ENCODE results near the gene PTPN23.

DNA sequence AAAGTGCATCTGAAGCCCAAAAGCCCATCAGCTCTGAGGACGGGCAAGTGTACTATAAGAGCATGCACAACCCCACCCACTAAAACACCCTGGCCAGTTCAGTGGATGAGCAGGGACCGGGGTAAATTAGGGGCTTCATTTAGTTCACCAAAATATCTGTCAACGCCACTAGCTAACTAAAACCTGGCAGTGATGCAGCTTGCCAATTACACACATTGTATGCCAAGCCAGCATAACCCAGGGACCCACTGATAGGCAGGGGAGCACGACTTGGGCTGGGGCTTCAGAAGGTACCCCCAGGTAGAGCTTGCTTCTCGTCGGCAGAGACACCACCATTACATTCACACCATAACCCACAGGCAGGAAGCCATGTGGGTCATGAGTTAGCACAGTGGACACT lies 47.0 kb downstream of the PTPN23 start:
- TF ChIP-seq, protein P1, sequence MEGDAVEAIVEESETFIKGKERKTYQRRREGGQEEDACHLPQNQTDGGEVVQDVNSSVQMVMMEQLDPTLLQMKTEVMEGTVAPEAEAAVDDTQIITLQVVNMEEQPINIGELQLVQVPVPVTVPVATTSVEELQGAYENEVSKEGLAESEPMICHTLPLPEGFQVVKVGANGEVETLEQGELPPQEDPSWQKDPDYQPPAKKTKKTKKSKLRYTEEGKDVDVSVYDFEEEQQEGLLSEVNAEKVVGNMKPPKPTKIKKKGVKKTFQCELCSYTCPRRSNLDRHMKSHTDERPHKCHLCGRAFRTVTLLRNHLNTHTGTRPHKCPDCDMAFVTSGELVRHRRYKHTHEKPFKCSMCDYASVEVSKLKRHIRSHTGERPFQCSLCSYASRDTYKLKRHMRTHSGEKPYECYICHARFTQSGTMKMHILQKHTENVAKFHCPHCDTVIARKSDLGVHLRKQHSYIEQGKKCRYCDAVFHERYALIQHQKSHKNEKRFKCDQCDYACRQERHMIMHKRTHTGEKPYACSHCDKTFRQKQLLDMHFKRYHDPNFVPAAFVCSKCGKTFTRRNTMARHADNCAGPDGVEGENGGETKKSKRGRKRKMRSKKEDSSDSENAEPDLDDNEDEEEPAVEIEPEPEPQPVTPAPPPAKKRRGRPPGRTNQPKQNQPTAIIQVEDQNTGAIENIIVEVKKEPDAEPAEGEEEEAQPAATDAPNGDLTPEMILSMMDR (IDR thresholded peaks at IDR 0.05 in 2 of 3, conservative IDR thresholded peaks at IDR 0.05 in 1 of 3; ENCODE audit: insufficient read depth in 2 of 3, low read depth in 1 of 3, low read length in 3 of 3), result no peak
- TF ChIP-seq SRSF1 (IDR thresholded peaks at IDR 0.05; ENCODE audit: low read depth, low read length), result no peak
- TF ChIP-seq, protein P2, sequence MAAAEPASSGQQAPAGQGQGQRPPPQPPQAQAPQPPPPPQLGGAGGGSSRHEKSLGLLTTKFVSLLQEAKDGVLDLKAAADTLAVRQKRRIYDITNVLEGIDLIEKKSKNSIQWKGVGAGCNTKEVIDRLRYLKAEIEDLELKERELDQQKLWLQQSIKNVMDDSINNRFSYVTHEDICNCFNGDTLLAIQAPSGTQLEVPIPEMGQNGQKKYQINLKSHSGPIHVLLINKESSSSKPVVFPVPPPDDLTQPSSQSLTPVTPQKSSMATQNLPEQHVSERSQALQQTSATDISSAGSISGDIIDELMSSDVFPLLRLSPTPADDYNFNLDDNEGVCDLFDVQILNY (CRISPR knock-in tag; IDR thresholded peaks at IDR 0.05), result no peak
- TF ChIP-seq, protein P3, sequence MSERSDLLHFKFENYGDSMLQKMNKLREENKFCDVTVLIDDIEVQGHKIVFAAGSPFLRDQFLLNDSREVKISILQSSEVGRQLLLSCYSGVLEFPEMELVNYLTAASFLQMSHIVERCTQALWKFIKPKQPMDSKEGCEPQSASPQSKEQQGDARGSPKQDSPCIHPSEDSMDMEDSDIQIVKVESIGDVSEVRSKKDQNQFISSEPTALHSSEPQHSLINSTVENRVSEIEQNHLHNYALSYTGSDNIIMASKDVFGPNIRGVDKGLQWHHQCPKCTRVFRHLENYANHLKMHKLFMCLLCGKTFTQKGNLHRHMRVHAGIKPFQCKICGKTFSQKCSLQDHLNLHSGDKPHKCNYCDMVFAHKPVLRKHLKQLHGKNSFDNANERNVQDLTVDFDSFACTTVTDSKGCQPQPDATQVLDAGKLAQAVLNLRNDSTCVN (CRISPR knock-in tag; IDR thresholded peaks at IDR 0.05), result no peak
- TF ChIP-seq, protein P4, sequence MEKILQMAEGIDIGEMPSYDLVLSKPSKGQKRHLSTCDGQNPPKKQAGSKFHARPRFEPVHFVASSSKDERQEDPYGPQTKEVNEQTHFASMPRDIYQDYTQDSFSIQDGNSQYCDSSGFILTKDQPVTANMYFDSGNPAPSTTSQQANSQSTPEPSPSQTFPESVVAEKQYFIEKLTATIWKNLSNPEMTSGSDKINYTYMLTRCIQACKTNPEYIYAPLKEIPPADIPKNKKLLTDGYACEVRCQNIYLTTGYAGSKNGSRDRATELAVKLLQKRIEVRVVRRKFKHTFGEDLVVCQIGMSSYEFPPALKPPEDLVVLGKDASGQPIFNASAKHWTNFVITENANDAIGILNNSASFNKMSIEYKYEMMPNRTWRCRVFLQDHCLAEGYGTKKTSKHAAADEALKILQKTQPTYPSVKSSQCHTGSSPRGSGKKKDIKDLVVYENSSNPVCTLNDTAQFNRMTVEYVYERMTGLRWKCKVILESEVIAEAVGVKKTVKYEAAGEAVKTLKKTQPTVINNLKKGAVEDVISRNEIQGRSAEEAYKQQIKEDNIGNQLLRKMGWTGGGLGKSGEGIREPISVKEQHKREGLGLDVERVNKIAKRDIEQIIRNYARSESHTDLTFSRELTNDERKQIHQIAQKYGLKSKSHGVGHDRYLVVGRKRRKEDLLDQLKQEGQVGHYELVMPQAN (IDR thresholded peaks at IDR 0.05; ENCODE audit: borderline replicate concordance), result no peak
- TF ChIP-seq MTA1 (IDR thresholded peaks at IDR 0.05; ENCODE audit: borderline replicate concordance), result no peak
- no peak for TF ChIP-seq NR2F6 (CRISPR knock-in tag; IDR thresholded peaks at IDR 0.05)
- no peak for TF ChIP-seq CEBPB (tag; IDR thresholded peaks at IDR 0.05)
- TF ChIP-seq RBFOX2 (IDR thresholded peaks at IDR 0.05; ENCODE audit: low read depth, low read length), result no peak
- no peak for TF ChIP-seq SIX5 (IDR thresholded peaks at IDR 0.05; ENCODE audit: borderline replicate concordance in 1 of 2, insufficient read depth in 1 of 2, low read depth in 1 of 2, low read length in 2 of 2)
